Stimulated activated CD4-positive, alpha-beta T cell treated with anti-CD3 and anti-CD28 coated beads, Interleukin-12 subunit alpha, Interleukin-12 subunit beta, amount 100 ng/mL, for 24 hours (primary cell): ENCODE data around the gene KRTAP7-1.

Experiments used
- DNase-seq, 2 experiments: peaks; one replicate each; pipeline ENCODE4 v3.0.0-alpha.2; 2020; ENCODE audit warnings: low read depth in 2 of 2

Gene KRTAP7-1, protein sequence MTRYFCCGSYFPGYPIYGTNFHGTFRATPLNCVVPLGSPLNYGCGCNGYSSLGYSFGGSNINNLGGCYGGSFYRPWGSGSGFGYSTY

DNA sequence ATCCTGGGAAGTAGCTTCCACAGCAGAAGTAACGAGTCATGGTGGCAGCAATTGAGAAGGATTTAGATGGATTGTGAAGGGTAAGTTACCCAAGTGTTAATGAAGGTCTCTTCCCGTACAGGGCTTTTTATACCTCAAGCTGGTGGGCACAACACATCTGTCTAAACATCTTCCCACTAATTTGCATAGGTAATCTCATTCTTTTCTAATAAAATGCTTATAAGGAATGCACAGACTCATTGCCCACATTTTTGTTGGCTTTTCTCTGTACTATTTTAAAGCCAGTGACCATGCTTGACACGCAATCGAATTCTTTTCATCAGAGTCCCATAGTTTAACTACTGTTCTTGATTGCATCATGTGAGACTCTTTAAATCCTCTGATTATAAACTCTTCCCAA lies at the start of gene KRTAP7-1:
TSS of gene KRTAP7-1 (minus strand) at position 101 of the 400 bp plus-strand sequence. CDS start at position 40, 61 bp downstream.
- no peak for DNase-seq

DNA sequence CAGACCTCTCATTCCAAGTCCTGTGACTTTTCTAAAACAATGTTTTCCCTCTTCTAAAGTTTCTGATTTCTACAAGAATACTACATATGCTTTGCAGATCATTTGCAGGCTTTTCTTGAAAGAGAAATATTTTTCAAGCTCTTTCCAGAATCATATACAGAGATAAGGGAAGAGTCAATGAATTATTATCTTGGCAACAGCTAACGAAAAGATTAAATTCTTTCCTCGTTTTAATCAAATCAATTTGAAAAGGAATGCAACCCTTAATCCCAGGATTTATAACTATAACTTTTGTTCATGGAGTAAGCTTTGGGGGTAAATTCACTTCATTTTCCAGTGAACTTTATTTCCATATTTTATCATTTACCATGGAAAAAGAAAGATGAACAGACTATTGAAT lies 45.0 kb upstream of the KRTAP7-1 start:
- no peak for DNase-seq

DNA sequence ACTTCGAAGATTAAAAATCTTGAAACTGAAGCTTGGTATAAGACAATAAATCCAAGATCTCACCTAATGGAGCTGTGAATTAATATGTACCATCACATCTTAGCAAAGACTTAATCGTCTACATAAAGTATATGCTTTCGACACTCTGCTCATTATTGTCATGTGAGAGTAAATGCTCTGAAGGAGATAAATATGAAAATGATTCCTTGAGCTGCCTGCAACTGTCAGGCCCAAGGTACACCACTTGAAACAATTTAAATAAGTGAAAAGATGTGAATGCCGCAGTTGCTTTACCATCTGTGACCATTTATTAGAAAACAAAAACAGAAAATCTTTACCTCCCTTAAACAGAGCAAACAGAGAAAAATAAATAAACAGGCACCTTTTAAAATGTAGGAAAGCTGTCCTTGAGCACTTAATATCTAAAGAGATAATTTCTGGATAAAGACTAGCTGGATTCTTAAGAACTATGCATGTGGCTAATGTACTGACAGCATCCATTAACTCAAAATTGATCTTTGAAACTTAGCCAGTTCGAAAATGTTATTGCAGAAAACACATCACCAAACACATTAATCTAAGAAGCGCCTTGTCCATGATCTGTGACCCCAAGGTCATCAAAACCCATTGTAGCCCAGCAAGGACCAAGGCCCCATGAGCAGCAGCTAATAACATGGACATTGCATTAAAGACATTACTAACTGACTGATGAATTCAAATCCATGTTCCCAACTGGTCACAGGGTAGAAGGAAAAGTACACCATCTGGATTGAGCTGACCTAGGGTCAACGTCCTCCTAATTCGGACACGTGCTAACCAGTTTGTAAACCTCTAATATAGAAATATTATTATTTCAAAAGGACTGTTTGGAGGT lies 18.3 kb upstream of the KRTAP7-1 start:
- no peak for DNase-seq

DNA sequence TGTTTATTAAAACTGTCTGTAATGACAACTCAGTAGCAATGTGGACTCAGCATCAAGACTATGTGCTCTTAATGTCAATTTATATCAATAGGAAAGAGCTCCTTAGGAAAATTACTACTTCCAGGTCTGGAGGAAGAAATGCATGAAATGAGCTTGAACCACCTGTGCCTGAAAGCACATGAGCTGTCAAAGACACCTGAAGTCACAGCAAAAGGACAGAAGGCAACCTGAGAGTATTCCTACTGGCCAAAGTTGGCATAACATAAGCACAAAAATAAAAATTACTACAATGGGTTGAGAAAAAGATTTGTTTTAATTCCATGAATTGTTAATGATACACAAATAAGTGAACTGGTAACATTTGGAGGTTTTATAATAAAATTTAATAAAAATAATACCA lies 13.4 kb upstream of the KRTAP7-1 start:
- no peak for DNase-seq

DNA sequence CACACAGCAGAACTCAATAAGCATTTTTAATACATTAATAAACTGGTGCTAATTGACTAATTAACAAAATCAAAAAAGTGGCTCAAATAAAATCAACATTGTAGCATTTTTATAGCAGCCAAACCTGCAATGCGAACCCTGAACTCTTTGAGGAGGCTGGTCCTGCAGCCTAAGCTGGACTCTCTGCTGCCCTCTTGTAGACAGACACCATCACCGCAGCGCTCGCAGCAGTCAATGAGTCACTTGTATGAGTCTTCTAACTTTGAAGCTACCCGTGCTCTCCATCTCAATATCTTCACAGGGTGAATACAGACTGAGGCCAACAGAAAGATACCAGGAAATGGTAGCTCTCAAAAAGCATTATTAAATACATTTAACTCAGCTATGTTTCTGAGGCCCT lies 9.7 kb upstream of the KRTAP7-1 start:
- DNase-seq = peak; percentile 8 to 17

GRCh38 chr21:30838536-30838935 lies 9.0 kb upstream of the KRTAP7-1 start:
- DNase-seq = no peak

DNA sequence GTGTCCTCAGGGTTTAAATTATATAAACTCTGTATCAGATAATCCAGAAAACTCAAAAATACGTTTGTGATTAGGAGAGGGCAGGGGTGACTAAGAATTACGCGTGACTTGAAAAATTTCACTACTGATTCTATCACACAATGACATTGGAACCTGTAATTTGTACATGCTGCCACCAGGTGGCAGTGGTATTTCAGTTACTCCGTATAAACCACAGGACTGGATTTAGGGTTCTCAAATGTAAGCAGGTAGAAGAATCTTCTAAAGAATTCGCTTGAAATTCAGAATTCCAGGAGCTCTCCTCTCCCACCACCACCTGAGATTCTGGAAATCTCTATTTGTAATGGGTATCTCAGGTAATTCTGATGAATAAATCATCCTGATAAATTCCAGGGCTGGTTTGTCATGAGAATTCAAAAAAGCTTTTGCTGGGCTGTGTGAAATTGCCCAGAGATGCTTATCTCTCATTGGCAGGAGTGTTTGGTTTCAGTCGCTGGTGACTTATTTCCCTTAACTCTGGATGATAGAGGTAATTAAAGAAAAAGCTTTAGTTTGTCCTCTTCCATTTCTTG lies 1.7 kb upstream of the KRTAP7-1 start:
- DNase-seq = peak in 1 of 2 experiments; percentile 34

GRCh38 chr21:30818837-30819610 lies 10.5 kb downstream of the KRTAP7-1 start:
- no peak for DNase-seq

GRCh38 chr21:30813174-30813573 lies 16.4 kb downstream of the KRTAP7-1 start, which contains the start of gene KRTAP8-1:
KRTAP8-1 (minus strand) TSS chr21:30813274; CDS start chr21:30813220, 54 bp downstream.
- DNase-seq = no peak

- DNase-seq = no peak
These were observed 29.0 kb downstream of the KRTAP7-1 start for GRCh38 chr21:30800605-30801004.

GRCh38 chr21:30793581-30794314 lies 35.8 kb downstream of the KRTAP7-1 start:
- no peak for DNase-seq

- DNase-seq = no peak
These were observed 50.3 kb downstream of the KRTAP7-1 start for GRCh38 chr21:30779249-30779648.
